A673 (cell line): Measurements from ENCODE around the gene TRPM3. TPM values are rescaled to one million over a fixed set of nuclear protein-coding genes. Genes with fewer than 3 reads are reported as not detected.

Experiments
- BruUV-seq: library from RNA; stranded (reverse); fragments of 400-500 nt; replicated peaks from 2 replicates; lab custom pipeline; 2021; lab: Mats Ljungman, UMichigan
- CTCF ChIA-PET: fragments of 300-600 bp; sonication (Branson Sonifier 250); formaldehyde crosslinking; loops from one replicate; lab custom pipeline; 2022; ENCODE audit warnings: antibody characterized with exemption; lab: Charles Lee
- POLR2A ChIA-PET: fragments of 300-600 bp; sonication (Branson Sonifier 250); formaldehyde crosslinking; loops from one replicate; lab custom pipeline; 2022; ENCODE audit warnings: antibody characterized with exemption; ENCODE audit not compliant: low non-redundant PET; lab: Charles Lee
- DNase-seq: peaks from one replicate; pipeline ENCODE4 v3.0.0-alpha.2; 2015; ENCODE audit warnings: low spot score
- H3K27ac ChIP-seq: fragments of 200-600 bp; sonication (generic); 2 replicates; pipeline ENCODE4 v1.5.1; 2016; ENCODE audit warnings: mixed run types, low read depth, mild to moderate bottlenecking, mixed read lengths, antibody characterized with exemption, low read length; ENCODE audit not compliant: poor library complexity, severe bottlenecking
- H3K27me3 ChIP-seq: fragments of 200-600 bp; sonication (generic); replicated peaks from 2 replicates; pipeline ENCODE4 v1.6.1; 2017; ENCODE audit warnings: mixed run types, low read depth, mild to moderate bottlenecking, mixed read lengths, antibody characterized with exemption, low read length; ENCODE audit not compliant: insufficient read depth, poor library complexity
- H3K36me3 ChIP-seq: fragments of 200-600 bp; sonication (generic); 2 replicates; pipeline ENCODE4 v1.6.1; 2016; ENCODE audit warnings: mixed run types, mild to moderate bottlenecking, mixed read lengths, antibody characterized with exemption, low read length; ENCODE audit not compliant: insufficient read depth, poor library complexity, severe bottlenecking
- H3K4me1 ChIP-seq: fragments of 200-600 bp; sonication (generic); 2 replicates; pipeline ENCODE4 v1.6.1; 2017; ENCODE audit warnings: mixed run types, mild to moderate bottlenecking, mixed read lengths, antibody characterized with exemption, low read length; ENCODE audit not compliant: insufficient read depth, poor library complexity, severe bottlenecking
- H3K4me3 ChIP-seq: fragments of 200-600 bp; sonication (generic); 2 replicates; pipeline ENCODE4 v1.5.1; 2016; ENCODE audit warnings: low read depth, mixed run types, mild to moderate bottlenecking, mixed read lengths, low read length; ENCODE audit not compliant: poor library complexity, severe bottlenecking
- H3K9me3 ChIP-seq: fragments of 200-600 bp; sonication (generic); 2 replicates; pipeline ENCODE4 v1.6.1; 2016; ENCODE audit warnings: mixed run types, low read depth, mild to moderate bottlenecking, mixed read lengths, antibody characterized with exemption, low read length; ENCODE audit not compliant: poor library complexity, severe bottlenecking
- CTCF ChIP-seq: fragments of 300-800, 200-600 bp; sonication (generic); conservative IDR thresholded peaks from 2 replicates; pipeline ENCODE4 v1.5.1; 2017; ENCODE audit warnings: low read depth, mild to moderate bottlenecking, antibody characterized with exemption, low read length, moderate library complexity, mixed read lengths
- EZH2 ChIP-seq: fragments of 200-600 bp; sonication (generic); IDR thresholded peaks from 2 replicates; pipeline ENCODE4 v1.6.1; 2017; ENCODE audit warnings: borderline replicate concordance, low read depth, mild to moderate bottlenecking, mixed read lengths, antibody characterized with exemption, low read length; ENCODE audit not compliant: poor library complexity, severe bottlenecking
- intact Hi-C: fragments of 100-400 bp; cut with micrococcal nuclease; formaldehyde crosslinking; loops from one replicate; pipeline ENCODE4 v1.10.0; 2022; ENCODE audit not compliant: unreplicated experiment
- total RNA-seq: library from RNA; stranded (reverse); gene quantifications from 2 replicates; pipeline ENCODE4 v1.2.3, GENCODE V29; 2021

Gene TRPM3
- total RNA-seq, 1 experiment from 2014 or later: not detected

GRCh38 chr9:70784456-70784855 lies 337.0 kb downstream of the TRPM3 start:
- CTCF ChIA-PET: no interaction called here
- H3K27me3 ChIP-seq: no peaks in the 10 kb centered on the region

GRCh38 chr9:70778568-70778967 lies 342.9 kb downstream of the TRPM3 start:
- Histone ChIP-seq H3K36me3 (no peaks in the 10 kb centered on the region), H3K27me3 (no peaks in the 10 kb centered on the region), H3K9me3 (no peaks in the 10 kb centered on the region), H3K4me3 (no peak overlapping the region), H3K4me1 (no peaks in the 10 kb centered on the region), H3K27ac (no peak overlapping the region)
- POLR2A ChIA-PET: no interaction called here
- intact Hi-C loops: no loop called here
- CTCF ChIA-PET: no interaction called here
- no peak for TF ChIP-seq EZH2
- no peak for TF ChIP-seq CTCF
- DNase-seq: no peak
- BruUV-seq: no TSS peak

More at GRCh38 chr9:70784456-70784855, 337.0 kb downstream of the TRPM3 start:
- no peak for DNase-seq
- no peak for TF ChIP-seq CTCF
- no peak for TF ChIP-seq EZH2
- Histone ChIP-seq H3K4me1 (no peaks in the 10 kb centered on the region), H3K9me3 (no peaks in the 10 kb centered on the region), H3K36me3 (no peaks in the 10 kb centered on the region), H3K27ac (no peak overlapping the region), H3K4me3 (no peak overlapping the region)
- POLR2A ChIA-PET: no interaction called here
- intact Hi-C loops: no loop called here
- BruUV-seq: no TSS peak

- Histone ChIP-seq H3K4me3 (no peak overlapping the region), H3K36me3 (no peaks in the 10 kb centered on the region), H3K9me3 (no peaks in the 10 kb centered on the region), H3K27me3 (no peaks in the 10 kb centered on the region), H3K4me1 (no peaks in the 10 kb centered on the region), H3K27ac (no peak overlapping the region)
- no peak for TF ChIP-seq EZH2
- TF ChIP-seq CTCF: no peak
- POLR2A ChIA-PET: no interaction called here
- CTCF ChIA-PET: no interaction called here
- DNase-seq: no peak
- no TSS peak for BruUV-seq
- intact Hi-C loops: no loop called here
Observed at GRCh38 chr9:70773579-70773978, 347.8 kb downstream of the TRPM3 start.
